ENCODE data around the gene RPL13A. TPM values are rescaled to one million over a fixed set of nuclear protein-coding genes. Genes with fewer than 3 reads are reported as not detected.
"Not testable (repeated sequence)": the region's sequence is repeated elsewhere in the genome, so short reads cannot be mapped to it uniquely, and the experiment has no call there.

RPL13A gene
- total RNA-seq, 1 experiment from 2014 or later, result 3,286 TPM

DNA sequence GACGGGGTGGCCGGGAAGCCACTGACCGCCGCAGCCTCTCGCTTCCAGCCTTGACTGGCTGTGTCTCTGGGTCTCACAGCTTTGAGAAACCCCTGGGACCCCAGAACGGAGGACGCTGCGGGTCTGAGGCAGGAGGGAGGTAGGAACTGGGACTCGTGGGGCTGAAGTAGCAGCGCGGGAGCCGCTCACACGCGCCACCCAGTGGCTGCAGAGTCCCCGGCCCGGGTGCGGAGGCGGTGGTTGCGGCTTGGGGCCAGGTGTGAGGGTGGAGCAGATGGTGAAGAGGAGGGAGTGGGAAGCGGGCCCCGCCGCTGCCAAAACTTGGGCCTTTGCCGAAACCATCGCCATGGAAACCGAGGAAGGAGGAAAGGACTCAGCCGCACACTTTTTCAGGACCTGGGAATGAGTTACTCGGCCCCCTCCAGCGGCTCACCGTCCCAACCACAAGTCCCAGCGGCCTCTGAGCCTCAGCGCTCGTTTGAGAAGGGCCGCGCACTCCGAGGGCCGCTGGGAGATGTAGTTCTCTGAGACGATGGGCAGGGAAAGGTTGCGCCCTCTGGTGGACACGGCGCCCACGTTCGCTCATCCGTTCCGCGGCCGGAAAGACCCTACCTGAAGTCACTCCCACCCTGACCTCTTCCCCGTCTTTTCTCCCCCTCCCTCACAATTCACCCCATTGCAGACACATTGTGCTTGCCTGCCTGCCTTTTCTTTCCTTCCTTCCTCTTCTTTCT, 43.9 kb upstream of the RPL13A start:
- Histone ChIP-seq H2BK12ac (ENCODE audit: insufficient read length, low read depth, low read length) (no peak overlapping the region), H2AFZ (ENCODE audit: low read length) (no peak overlapping the region), H4K8ac (replicated peaks; ENCODE audit: insufficient read length, low read depth, low read length) (no peak overlapping the region), H3K9me3 (ENCODE audit: control insufficient read depth, low read depth, low read length) (no peaks in the 10 kb centered on the region), H2BK120ac (ENCODE audit: low read depth, low read length, poor library complexity, severe bottlenecking) (no peak overlapping the region), H3K23me2 (ENCODE audit: insufficient read length, low read depth, low read length, poor library complexity, severe bottlenecking) (peaks cover 21% of the 10 kb centered on the region), H3K79me2 (ENCODE audit: insufficient read depth, low read length) (no peaks in the 10 kb centered on the region), H3K18ac (ENCODE audit: insufficient read length, low read depth, low read length) (peak overlapping the region; percentile 44), H2BK20ac (ENCODE audit: low read depth, low read length, poor library complexity, severe bottlenecking) (no peak overlapping the region), H4K5ac (ENCODE audit: insufficient read length, low read depth, low read length) (no peak overlapping the region), H4K20me1 (ENCODE audit: control insufficient read depth, insufficient read depth, insufficient read length) (no peaks in the 10 kb centered on the region), H2BK5ac (ENCODE audit: insufficient read length, low read length) (no peak overlapping the region), H3K9ac (ENCODE audit: extremely low read depth, insufficient read length, low read length) (no peak overlapping the region), H2BK15ac (ENCODE audit: low read depth, low read length) (no peak overlapping the region), H3K4ac (ENCODE audit: low read depth, low read length) (no peak overlapping the region), H3K4me2 (ENCODE audit: insufficient read depth, insufficient read length, low read length) (peak overlapping the region; percentile 44), H3K4me1 (ENCODE audit: insufficient read depth, low read length) (no peaks in the 10 kb centered on the region), H3K56ac (ENCODE audit: insufficient read length, low read depth, low read length) (no peak overlapping the region), H3K23ac (ENCODE audit: insufficient read length, low read depth, low read length) (no peak overlapping the region), H3K27me3 (ENCODE audit: insufficient read depth, low read length) (peaks cover 20% of the 10 kb centered on the region; the same call in 1 of the 2 replicates), H4K91ac (ENCODE audit: insufficient read length, low read depth, low read length) (no peak overlapping the region), H3K14ac (ENCODE audit: insufficient read depth, low read length) (0 out of 2 replicates have a peak overlapping the region, but pooled peaks have one; percentile 4), H3K79me1 (ENCODE audit: insufficient read depth, low read depth, low read length, poor library complexity, severe bottlenecking) (no peaks in the 10 kb centered on the region), H3K27ac (ENCODE audit: insufficient read length, low read depth, low read length) (no peak overlapping the region), H3T11ph (ENCODE audit: low read length) (no peak overlapping the region), H2AK5ac (ENCODE audit: insufficient read length, low read length) (no peak overlapping the region)
- Mint-ChIP-seq H3K27ac (peak overlapping the region; percentile 19 to 90 (median 88); a peak in 5 of 7 replicates), H3K9me3 (no peaks in the 10 kb centered on the region; a peak in 1 of 5 replicates), H3K4me3 (peak overlapping the region; percentile 74 to 82), H3K36me3 (ENCODE audit: insufficient read depth in 1 of 3, low read depth in 3 of 3) (peaks cover 15 to 27% (median 26%) of the 10 kb centered on the region in 3 experiments), H3K27me3 (ENCODE audit: low read depth) (peaks cover 37% of the 10 kb centered on the region), H3K4me1 (peaks cover 27 to 40% of the 10 kb centered on the region in 2 experiments)
- no CpG with 5 or more reads among the region's 47 CpGs for WGBS (ENCODE audit: extremely low coverage, insufficient read length, low lambda C conversion rate)
- peak; percentile 97 for DNase-seq
- TF ChIP-seq, protein P1, sequence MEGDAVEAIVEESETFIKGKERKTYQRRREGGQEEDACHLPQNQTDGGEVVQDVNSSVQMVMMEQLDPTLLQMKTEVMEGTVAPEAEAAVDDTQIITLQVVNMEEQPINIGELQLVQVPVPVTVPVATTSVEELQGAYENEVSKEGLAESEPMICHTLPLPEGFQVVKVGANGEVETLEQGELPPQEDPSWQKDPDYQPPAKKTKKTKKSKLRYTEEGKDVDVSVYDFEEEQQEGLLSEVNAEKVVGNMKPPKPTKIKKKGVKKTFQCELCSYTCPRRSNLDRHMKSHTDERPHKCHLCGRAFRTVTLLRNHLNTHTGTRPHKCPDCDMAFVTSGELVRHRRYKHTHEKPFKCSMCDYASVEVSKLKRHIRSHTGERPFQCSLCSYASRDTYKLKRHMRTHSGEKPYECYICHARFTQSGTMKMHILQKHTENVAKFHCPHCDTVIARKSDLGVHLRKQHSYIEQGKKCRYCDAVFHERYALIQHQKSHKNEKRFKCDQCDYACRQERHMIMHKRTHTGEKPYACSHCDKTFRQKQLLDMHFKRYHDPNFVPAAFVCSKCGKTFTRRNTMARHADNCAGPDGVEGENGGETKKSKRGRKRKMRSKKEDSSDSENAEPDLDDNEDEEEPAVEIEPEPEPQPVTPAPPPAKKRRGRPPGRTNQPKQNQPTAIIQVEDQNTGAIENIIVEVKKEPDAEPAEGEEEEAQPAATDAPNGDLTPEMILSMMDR (conservative IDR thresholded peaks at IDR 0.05), result peak; percentile 90

DNA sequence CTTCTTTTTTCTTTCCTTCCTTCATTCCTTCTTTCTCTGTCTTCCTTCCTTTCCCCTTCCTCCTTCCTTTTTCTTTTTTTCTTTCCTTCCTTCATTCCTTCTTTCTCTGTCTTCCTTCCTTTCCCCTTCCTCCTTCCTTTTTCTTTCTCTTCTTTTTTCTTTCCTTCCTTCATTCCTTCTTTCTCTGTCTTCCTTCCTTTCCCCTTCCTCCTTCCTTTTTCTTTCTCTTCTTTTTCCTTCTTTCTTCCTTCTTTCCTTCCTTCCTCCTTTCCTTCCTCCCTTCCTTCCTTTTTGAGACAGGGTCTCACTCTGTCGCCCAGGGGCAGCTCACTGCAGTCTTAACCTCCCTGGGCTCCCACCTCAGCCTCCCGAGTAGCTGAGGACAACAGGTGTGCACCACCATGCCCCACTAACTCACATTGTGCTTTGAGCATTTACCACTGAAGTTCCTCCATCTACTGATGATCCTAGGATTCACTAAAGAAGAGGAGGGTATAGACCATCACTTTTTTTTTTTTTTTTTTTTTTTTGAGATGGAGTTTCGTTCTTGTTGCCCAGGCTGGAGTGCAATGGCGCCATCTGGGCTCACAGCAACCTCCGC, 43.2 kb upstream of the RPL13A start:
- not testable (repeated sequence) for H2BK15ac ChIP-seq (ENCODE audit: low read depth, low read length); H2BK120ac ChIP-seq (ENCODE audit: low read depth, low read length, poor library complexity, severe bottlenecking); H3K79me2 ChIP-seq (ENCODE audit: insufficient read depth, low read length); H3K18ac ChIP-seq (ENCODE audit: insufficient read length, low read depth, low read length); H4K8ac ChIP-seq (replicated peaks; ENCODE audit: insufficient read length, low read depth, low read length); H3K9ac ChIP-seq (ENCODE audit: extremely low read depth, insufficient read length, low read length); H2AFZ ChIP-seq (ENCODE audit: low read length); H3K27ac ChIP-seq (ENCODE audit: insufficient read length, low read depth, low read length); H4K20me1 ChIP-seq (ENCODE audit: control insufficient read depth, insufficient read depth, insufficient read length); H3K79me1 ChIP-seq (ENCODE audit: insufficient read depth, low read depth, low read length, poor library complexity, severe bottlenecking); H3K56ac ChIP-seq (ENCODE audit: insufficient read length, low read depth, low read length); H2BK20ac ChIP-seq (ENCODE audit: low read depth, low read length, poor library complexity, severe bottlenecking); H3K9me3 Mint-ChIP-seq; H2BK12ac ChIP-seq (ENCODE audit: insufficient read length, low read depth, low read length); DNase-seq; H3K9me3 ChIP-seq (ENCODE audit: control insufficient read depth, low read depth, low read length); H4K5ac ChIP-seq (ENCODE audit: insufficient read length, low read depth, low read length); H3T11ph ChIP-seq (ENCODE audit: low read length); H3K4me1 ChIP-seq (ENCODE audit: insufficient read depth, low read length); H3K4me2 ChIP-seq (ENCODE audit: insufficient read depth, insufficient read length, low read length); H4K91ac ChIP-seq (ENCODE audit: insufficient read length, low read depth, low read length); H3K14ac ChIP-seq (ENCODE audit: insufficient read depth, low read length); H3K4ac ChIP-seq (ENCODE audit: low read depth, low read length); H3K23ac ChIP-seq (ENCODE audit: insufficient read length, low read depth, low read length); H2BK5ac ChIP-seq (ENCODE audit: insufficient read length, low read length); H2AK5ac ChIP-seq (ENCODE audit: insufficient read length, low read length)
- Mint-ChIP-seq H3K4me1 (peaks cover 28 to 43% of the 10 kb centered on the region in 2 experiments), H3K27me3 (ENCODE audit: low read depth) (peaks cover 30% of the 10 kb centered on the region), H3K4me3 (peak overlapping the region; percentile 74 to 82; a peak in 4 of 5 replicates), H3K27ac (peak overlapping the region in 2 of 3 experiments; percentile 62 to 73; a peak in 3 of 7 replicates), H3K36me3 (ENCODE audit: insufficient read depth in 1 of 3, low read depth in 3 of 3) (peaks cover 20 to 33% (median 32%) of the 10 kb centered on the region in 3 experiments)
- peaks cover 21% of the 10 kb centered on the region for H3K23me2 ChIP-seq (ENCODE audit: insufficient read length, low read depth, low read length, poor library complexity, severe bottlenecking)
- H3K27me3 ChIP-seq (ENCODE audit: insufficient read depth, low read length), result peaks cover 14% of the 10 kb centered on the region; the same call in 1 of the 2 replicates
- no CpG with 5 or more reads among the region's 5 CpGs for WGBS (ENCODE audit: extremely low coverage, insufficient read length, low lambda C conversion rate)

Data from H9 (cell line).